Activated B cell treated with CpG ODN at 0.5 μM for 24 hours (primary cell): Measurements from ENCODE around the gene SMIM10L1. TPM values are rescaled to one million over a fixed set of nuclear protein-coding genes. Genes with fewer than 3 reads are reported as not detected.

Experiments
- ATAC-seq: fragments of 200-7000 bp; cut with Tn5 transposase; one replicate; pipeline ENCODE4 v1.10.0; 2021; ENCODE audit warnings: low read depth, mild to moderate bottlenecking, moderate library complexity
- CTCF ChIA-PET: fragments of 350-600 bp; sonication (Branson Sonifier 250); formaldehyde crosslinking; loops from one replicate; lab custom pipeline; 2021; ENCODE audit warnings: antibody characterized with exemption; lab: Charles Lee
- POLR2A ChIA-PET: fragments of 350-600 bp; sonication (Branson Sonifier 250); formaldehyde crosslinking; loops from one replicate; lab custom pipeline; 2021; ENCODE audit warnings: antibody characterized with exemption; lab: Charles Lee
- DNase-seq: peaks from one replicate; pipeline ENCODE4 v3.0.0; 2022
- H3K27ac Mint-ChIP-seq: one replicate; pipeline ENCODE4 v1.8.0; 2020; ENCODE audit warnings: mixed read lengths
- H3K27me3 Mint-ChIP-seq: one replicate; pipeline ENCODE4 v1.8.0; 2021; ENCODE audit warnings: mixed read lengths
- H3K36me3 Mint-ChIP-seq: one replicate; pipeline ENCODE4 v1.8.0; 2021; ENCODE audit warnings: low read depth, mixed read lengths
- H3K4me1 Mint-ChIP-seq: one replicate; pipeline ENCODE4 v1.8.0; 2021; ENCODE audit warnings: mixed read lengths
- H3K4me3 Mint-ChIP-seq: one replicate; pipeline ENCODE4 v1.8.0; 2020; ENCODE audit warnings: mild to moderate bottlenecking, mixed read lengths
- H3K9me3 Mint-ChIP-seq: one replicate; pipeline ENCODE4 v1.8.0; 2020; ENCODE audit warnings: mixed read lengths
- intact Hi-C: fragments of 100-400 bp; cut with micrococcal nuclease; formaldehyde crosslinking; loops from one replicate; pipeline ENCODE4 v1.15.1; 2024
- total RNA-seq: library from RNA; stranded (reverse); gene quantifications from 2 replicates; pipeline ENCODE4 v1.2.3, GENCODE V29; 2022
- TF ChIP-seq, protein P1 (sequence below): fragments of 200-600 bp; IDR thresholded peaks from one replicate; pipeline ENCODE4 v1.8.0; 2022; ENCODE audit warnings: antibody characterized with exemption, mild to moderate bottlenecking

Gene SMIM10L1
- total RNA-seq, 1 donor from 2014 or later, result 8.8 TPM

DNA sequence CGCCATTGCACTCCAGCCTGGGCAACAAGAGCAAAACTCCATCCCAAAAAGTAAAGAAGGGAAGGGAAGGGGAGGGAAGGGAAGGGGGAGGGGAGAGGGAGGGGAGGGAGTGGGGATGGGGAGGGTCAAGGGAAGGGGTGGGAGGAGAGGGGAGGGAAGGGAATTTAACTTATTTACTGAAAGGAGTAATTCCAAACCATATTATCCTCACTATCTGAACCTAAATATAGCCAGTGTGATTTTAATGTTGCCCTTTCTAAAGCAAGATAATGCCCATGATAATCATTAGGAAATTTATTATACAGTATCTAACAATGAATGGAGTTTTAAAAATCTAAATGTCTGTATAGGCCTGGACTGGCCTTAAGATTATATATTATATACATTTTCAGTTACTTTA, 7.3 kb downstream of the SMIM10L1 start:
- intact Hi-C loops, result loop anchor here (10.0 kb wide), 1 partner anchor 963 kb away; the partner anchor contains the start of gene GABARAPL1
- POLR2A ChIA-PET, result no interaction called here

DNA sequence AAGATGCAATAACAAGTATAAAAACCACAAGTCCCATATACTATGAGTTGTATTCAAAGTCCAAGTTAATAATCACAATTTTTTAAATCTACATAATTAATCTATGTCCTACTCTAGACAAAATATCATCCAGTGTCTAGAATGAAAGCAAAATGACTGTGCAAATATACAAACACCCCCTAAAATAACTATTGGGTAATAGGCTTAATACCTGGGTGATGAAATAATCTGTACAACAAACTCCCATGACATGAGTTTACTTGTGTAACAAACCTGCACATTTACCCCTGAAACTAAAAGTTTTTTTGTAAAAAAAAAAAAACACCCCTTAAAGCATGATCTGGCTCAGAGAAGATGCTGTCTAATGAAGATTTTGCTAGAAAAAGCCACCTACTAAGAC, 11.5 kb downstream of the SMIM10L1 start:
- Mint-ChIP-seq H3K4me1 (no peaks in the 10 kb centered on the region), H3K36me3 (peaks cover 1% of the 10 kb centered on the region), H3K9me3 (no peaks in the 10 kb centered on the region), H3K27me3 (no peaks in the 10 kb centered on the region), H3K27ac (no peak overlapping the region), H3K4me3 (no peak overlapping the region)
- ChIA-PET POLR2A (interaction anchor here (1.3 kb wide), 1 partner anchor 11 kb away, joined by 5 read pairs; no protein-coding TSS in a partner anchor), CTCF (no interaction called here)
- no peak for DNase-seq
- TF ChIP-seq, protein P1, sequence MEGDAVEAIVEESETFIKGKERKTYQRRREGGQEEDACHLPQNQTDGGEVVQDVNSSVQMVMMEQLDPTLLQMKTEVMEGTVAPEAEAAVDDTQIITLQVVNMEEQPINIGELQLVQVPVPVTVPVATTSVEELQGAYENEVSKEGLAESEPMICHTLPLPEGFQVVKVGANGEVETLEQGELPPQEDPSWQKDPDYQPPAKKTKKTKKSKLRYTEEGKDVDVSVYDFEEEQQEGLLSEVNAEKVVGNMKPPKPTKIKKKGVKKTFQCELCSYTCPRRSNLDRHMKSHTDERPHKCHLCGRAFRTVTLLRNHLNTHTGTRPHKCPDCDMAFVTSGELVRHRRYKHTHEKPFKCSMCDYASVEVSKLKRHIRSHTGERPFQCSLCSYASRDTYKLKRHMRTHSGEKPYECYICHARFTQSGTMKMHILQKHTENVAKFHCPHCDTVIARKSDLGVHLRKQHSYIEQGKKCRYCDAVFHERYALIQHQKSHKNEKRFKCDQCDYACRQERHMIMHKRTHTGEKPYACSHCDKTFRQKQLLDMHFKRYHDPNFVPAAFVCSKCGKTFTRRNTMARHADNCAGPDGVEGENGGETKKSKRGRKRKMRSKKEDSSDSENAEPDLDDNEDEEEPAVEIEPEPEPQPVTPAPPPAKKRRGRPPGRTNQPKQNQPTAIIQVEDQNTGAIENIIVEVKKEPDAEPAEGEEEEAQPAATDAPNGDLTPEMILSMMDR, result no peak
- intact Hi-C loops, result no loop called here
- no peak for ATAC-seq

More for the DNA sequence above, 7.3 kb downstream of the SMIM10L1 start:
- Mint-ChIP-seq H3K4me3 (no peak overlapping the region), H3K27me3 (no peaks in the 10 kb centered on the region), H3K9me3 (no peaks in the 10 kb centered on the region), H3K4me1 (peaks cover 3% of the 10 kb centered on the region), H3K27ac (no peak overlapping the region), H3K36me3 (peaks cover 18% of the 10 kb centered on the region)
- CTCF ChIA-PET, result no interaction called here
- ATAC-seq, result no peak
- no peak for DNase-seq
- TF ChIP-seq, protein P1, result no peak

DNA sequence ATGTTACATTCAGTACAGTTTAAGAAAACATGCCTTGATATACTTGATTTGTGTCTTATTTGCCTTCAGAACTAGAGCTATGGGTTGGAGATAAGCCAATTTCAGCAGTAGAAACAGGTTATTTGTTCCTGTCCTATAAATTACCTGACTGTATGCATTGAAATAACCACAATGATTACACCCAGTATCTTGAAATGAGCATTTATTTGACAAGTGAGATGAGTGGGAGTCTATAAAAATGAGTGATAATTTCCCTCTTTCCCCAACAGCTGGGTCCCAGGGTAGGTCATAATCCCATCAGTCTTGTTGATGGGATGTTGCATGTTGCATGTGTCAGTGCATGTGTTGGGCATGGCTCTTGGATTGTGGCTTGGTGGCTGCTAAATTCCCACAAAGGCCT, 12.0 kb downstream of the SMIM10L1 start:
- POLR2A ChIA-PET, result no interaction called here
- TF ChIP-seq, protein P1, result no peak
- Mint-ChIP-seq H3K27ac (no peak overlapping the region), H3K27me3 (no peaks in the 10 kb centered on the region), H3K4me3 (no peak overlapping the region), H3K36me3 (no peaks in the 10 kb centered on the region), H3K9me3 (no peaks in the 10 kb centered on the region), H3K4me1 (no peaks in the 10 kb centered on the region)
- no peak for DNase-seq
- intact Hi-C loops, result no loop called here
- no peak for ATAC-seq
- CTCF ChIA-PET, result no interaction called here

DNA sequence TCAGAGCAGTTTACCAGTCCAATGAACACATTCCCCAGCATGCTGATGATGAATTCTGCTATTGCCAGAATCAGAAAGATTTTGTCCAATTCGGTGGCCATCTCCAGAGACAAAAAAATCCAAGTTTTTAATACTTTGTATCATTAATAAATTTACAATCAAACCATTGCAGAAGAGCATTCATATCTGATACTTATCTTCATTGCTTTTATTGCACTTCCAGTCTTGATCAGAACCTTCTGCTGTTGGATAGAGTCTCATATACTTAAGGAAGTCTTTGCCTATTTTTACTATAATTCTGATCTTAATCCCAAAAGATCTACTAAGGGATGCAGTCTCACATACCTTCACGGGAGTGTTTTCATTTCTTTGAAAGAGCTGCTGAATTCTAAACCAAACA, 15.8 kb downstream of the SMIM10L1 start, which contains the start of gene TAS2R42:
Gene TAS2R42, minus strand, starts transcription at position 101 of the 400 bp plus-strand sequence. Its CDS starts 0 bp downstream, at position 101.
- TF ChIP-seq, protein P1, result no peak
- no peak for DNase-seq
- no peaks in the 10 kb centered on the region for H3K36me3 Mint-ChIP-seq
- H3K4me1 Mint-ChIP-seq, result no peaks in the 10 kb centered on the region
- POLR2A ChIA-PET, result no interaction called here
- CTCF ChIA-PET, result no interaction called here
- intact Hi-C loops, result no loop called here
- H3K9me3 Mint-ChIP-seq, result no peaks in the 10 kb centered on the region
- no peaks in the 10 kb centered on the region for H3K27me3 Mint-ChIP-seq
- no peak within 1 kb of the TSS for H3K27ac Mint-ChIP-seq
- ATAC-seq, result no peak
- H3K4me3 Mint-ChIP-seq, result no peak within 1 kb of the TSS

- no peak overlapping the region for H3K27ac Mint-ChIP-seq
- no peaks in the 10 kb centered on the region for H3K27me3 Mint-ChIP-seq
- H3K36me3 Mint-ChIP-seq, result no peaks in the 10 kb centered on the region
- DNase-seq (no peak), ATAC-seq (no peak)
- H3K4me1 Mint-ChIP-seq, result no peaks in the 10 kb centered on the region
- H3K4me3 Mint-ChIP-seq, result no peak overlapping the region
- ChIA-PET CTCF (no interaction called here), POLR2A (no interaction called here)
- TF ChIP-seq, protein P1, result no peak
- peaks cover 4% of the 10 kb centered on the region for H3K9me3 Mint-ChIP-seq
- intact Hi-C loops, result no loop called here
Measured at GRCh38 chr12:11202811-11203210, 31.8 kb downstream of the SMIM10L1 start.
